NB4 (cell line): ENCODE data around the gene NRAP.
A peak's percentile ranks its signal among the peaks of the same experiment; 100 is the strongest.

Source experiments
- DNase-seq: peaks from one replicate; pipeline ENCODE4 v3.0.0; 2010; ENCODE audit warnings: low read depth
- H3K4me3 ChIP-seq: one replicate; pipeline ENCODE4 v1.5.1; 2011; ENCODE audit warnings: mild to moderate bottlenecking, low read depth, low read length, moderate library complexity
- MYC ChIP-seq: IDR thresholded peaks from 2 replicates; pipeline ENCODE4 v1.6.1; 2011; ENCODE audit warnings: low read depth, low read length
- POLR2A ChIP-seq: IDR thresholded peaks from 2 replicates; pipeline ENCODE4 v1.6.1; 2011; ENCODE audit warnings: mild to moderate bottlenecking; ENCODE audit not compliant: insufficient read length; ENCODE audit errors: extremely low read depth
- TF ChIP-seq, protein P1 (sequence below): IDR thresholded peaks from one replicate; pipeline ENCODE4 v1.5.1; 2012; ENCODE audit warnings: low read depth, low read length
- TF ChIP-seq, protein P2 (sequence below): IDR thresholded peaks from 2 replicates; pipeline ENCODE4 v1.6.1; 2011; ENCODE audit warnings: low read depth, low read length

Gene NRAP

DNA sequence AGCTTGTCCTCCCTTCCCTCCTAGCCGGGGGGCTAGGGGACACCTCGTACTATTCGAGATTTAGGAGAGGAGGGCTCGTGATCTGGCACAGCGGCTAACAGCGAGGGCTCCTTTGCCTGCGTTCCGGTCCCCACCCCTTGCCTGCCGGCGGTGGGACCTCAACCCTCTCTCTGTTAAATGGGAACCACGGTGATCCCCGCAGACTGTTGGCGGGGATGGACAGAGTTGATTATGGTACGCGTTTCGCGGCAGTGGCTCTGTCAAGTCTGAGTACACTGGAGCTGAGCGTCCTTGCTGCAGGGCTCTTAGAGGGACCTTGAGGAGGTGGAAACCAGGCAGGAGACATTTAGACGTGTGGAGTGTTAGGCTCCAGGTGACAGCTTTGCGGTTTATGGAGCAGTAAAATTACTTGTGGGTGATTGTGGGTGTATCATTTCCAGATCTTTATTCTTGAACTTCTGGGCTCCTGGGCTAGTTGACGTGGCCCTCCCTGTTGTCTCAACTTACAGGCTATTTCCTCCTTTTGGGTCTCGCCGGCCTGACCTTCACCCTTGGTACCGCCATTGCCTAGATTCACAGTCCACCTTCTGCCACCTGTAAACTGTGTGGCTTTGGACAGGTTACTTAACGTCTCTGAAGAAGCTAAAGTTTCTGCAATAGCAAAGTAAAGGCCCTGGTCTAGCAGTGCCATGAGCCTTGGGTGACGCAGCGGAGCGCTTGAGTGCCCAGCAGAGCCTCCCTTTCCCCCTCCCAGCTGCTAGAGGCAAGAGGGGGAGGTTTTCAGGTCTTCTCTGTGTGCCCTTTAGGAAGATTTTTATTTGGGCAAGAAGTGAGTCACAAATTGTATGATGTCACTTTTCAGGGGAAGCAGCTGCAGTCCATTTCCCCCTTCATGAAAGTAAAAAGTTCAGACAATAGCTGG lies 16.6 kb upstream of the NRAP start:
- TF ChIP-seq, protein P1, sequence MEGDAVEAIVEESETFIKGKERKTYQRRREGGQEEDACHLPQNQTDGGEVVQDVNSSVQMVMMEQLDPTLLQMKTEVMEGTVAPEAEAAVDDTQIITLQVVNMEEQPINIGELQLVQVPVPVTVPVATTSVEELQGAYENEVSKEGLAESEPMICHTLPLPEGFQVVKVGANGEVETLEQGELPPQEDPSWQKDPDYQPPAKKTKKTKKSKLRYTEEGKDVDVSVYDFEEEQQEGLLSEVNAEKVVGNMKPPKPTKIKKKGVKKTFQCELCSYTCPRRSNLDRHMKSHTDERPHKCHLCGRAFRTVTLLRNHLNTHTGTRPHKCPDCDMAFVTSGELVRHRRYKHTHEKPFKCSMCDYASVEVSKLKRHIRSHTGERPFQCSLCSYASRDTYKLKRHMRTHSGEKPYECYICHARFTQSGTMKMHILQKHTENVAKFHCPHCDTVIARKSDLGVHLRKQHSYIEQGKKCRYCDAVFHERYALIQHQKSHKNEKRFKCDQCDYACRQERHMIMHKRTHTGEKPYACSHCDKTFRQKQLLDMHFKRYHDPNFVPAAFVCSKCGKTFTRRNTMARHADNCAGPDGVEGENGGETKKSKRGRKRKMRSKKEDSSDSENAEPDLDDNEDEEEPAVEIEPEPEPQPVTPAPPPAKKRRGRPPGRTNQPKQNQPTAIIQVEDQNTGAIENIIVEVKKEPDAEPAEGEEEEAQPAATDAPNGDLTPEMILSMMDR, result no peak
- TF ChIP-seq MYC (peak; percentile 63), POLR2A (no peak)
- TF ChIP-seq, protein P2, sequence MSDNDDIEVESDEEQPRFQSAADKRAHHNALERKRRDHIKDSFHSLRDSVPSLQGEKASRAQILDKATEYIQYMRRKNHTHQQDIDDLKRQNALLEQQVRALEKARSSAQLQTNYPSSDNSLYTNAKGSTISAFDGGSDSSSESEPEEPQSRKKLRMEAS, result peak; percentile 39
- peak; percentile 88 for DNase-seq
- peak overlapping the region; percentile 74 for H3K4me3 ChIP-seq

DNA sequence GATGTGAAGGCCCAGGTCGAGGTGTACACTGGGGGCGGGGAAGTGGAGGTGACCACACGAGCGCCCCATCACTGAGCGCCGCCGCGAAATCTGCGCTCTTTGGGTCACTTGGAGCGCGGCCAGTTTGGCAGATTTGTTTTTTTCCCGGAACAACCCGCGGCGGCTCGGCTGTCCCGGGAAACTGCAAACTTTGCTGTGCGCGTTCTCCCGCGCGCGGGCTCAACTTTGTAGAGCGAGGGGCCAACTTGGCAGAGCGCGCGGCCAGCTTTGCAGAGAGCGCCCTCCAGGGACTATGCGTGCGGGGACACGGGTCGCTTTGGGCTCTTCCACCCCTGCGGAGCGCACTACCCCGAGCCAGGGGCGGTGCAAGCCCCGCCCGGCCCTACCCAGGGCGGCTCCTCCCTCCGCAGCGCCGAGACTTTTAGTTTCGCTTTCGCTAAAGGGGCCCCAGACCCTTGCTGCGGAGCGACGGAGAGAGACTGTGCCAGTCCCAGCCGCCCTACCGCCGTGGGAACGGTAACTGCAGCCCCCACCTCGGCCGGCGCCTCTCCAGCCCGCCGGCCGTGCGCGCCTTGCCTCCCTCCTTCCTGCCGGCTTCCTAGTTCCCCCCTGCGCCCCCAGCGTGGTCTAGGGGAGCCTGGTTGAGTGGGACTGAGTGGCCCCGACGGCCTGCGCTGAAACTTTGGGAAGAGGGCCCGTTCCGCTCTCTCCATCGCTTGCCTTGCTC lies 15.8 kb upstream of the NRAP start, which contains the start of gene CASP7:
TSS of gene CASP7 (plus strand) at position 450 of the 727 bp plus-strand sequence. CDS start 17,582 bp downstream, outside the sequence.
- peak; percentile 94 for DNase-seq
- TF ChIP-seq, protein P2, result peak; percentile 55
- TF ChIP-seq POLR2A, result no peak
- TF ChIP-seq MYC, result peak; percentile 63; the same call in 1 of the 2 replicates
- TF ChIP-seq, protein P1, result peak; percentile 27
- peak within 1 kb of the TSS; percentile 74 for H3K4me3 ChIP-seq

DNA sequence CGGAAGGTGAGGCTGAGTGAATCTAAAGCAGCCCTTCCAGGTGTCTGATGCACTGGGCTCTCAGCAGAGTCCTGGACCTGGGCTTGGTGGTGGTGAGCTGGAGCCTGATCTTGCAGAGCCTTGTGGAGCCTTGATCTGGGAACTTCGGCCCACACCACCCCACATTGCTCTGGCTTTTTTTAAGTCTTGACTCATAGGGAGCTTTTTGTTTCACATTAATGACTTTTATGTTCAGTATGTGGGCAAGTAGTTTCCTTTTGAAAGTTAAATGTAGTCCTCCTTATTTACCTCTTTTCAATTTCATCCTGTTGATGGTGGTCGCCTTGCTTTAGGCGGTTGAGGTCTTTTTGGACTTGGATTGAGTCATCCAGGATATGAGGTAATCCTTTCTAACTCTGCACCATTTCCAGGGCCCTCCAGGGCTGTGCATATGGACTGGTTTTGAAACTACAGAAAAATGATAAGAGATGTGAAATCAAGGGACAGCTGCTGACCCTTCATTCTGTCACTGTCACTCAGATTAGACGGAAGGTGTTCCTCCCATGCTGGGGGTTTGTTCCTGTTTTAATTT lies 2.9 kb upstream of the NRAP start:
- TF ChIP-seq, protein P1, result no peak
- TF ChIP-seq MYC, result no peak
- TF ChIP-seq POLR2A, result no peak
- TF ChIP-seq, protein P2, result no peak
- H3K4me3 ChIP-seq, result no peak overlapping the region
- peak; percentile 88 for DNase-seq

DNA sequence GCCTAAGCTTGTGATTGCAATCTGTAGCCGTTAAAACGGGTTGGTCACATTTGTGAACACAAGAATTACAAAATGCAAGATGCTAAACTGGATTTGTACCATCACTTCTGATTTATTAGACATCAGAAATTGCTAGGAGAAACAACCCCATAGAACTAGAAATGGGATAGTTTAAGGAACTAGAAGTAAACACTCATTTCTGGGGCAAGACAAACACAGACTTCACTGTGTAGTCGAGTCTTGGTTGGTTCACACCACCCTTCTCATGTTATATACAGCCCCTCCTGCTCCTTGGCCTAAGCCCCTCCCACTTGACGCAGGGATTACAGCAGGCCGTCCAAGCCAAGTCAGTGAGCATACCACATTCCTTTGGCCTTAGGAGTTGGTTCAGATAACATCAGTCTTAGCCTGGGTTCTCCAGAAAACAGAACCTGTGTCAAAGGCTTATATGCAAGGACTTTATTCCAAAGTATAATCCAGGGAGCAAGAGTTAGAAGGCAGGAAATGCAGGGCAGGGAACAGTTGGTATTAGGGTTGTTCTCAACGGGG lies 2.0 kb upstream of the NRAP start:
- no peak for DNase-seq
- TF ChIP-seq, protein P1, result no peak
- TF ChIP-seq, protein P2, result no peak
- TF ChIP-seq MYC (no peak), POLR2A (no peak)
- no peak overlapping the region for H3K4me3 ChIP-seq

DNA sequence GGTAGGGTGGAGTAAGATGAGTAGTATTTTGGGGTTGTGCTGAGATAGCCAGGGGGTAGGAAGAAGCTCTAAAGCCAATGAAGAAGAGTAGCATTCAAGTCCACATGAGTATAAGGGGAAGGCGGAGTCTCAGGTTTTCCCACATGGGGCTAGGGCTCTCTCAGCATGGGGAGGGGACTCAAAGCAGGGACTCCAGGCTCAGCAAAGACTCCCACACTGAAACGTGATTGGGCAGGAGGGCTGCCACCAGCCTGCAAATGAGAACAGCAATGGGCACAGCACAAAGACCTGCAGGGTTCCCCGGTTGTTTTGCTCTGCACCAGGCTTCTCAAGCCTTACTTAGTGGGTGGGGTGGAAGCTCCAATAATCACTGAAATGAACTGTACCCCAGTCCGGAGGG lies 1.5 kb upstream of the NRAP start:
- no peak overlapping the region for H3K4me3 ChIP-seq
- TF ChIP-seq, protein P2, result no peak
- TF ChIP-seq, protein P1, result no peak
- TF ChIP-seq MYC, result no peak
- TF ChIP-seq POLR2A, result no peak
- no peak for DNase-seq
